GM18520 (cell line): ENCODE data around the gene PDLIM4.

Experiments
- ATAC-seq: cut with Tn5 transposase; IDR thresholded peaks from one replicate; pipeline ENCODE4 v1.9.1; 2021; ENCODE audit not compliant: unreplicated experiment

PDLIM4 gene

GRCh38 chr5:132253452-132254320, 3.8 kb upstream of the PDLIM4 start:
- no peak for ATAC-seq

GRCh38 chr5:132254321-132254977, 3.0 kb upstream of the PDLIM4 start:
- no peak for ATAC-seq

GRCh38 chr5:132256086-132256782, 1.3 kb upstream of the PDLIM4 start:
- ATAC-seq = no peak

- no peak for ATAC-seq
Measured at GRCh38 chr5:132256783-132257130, 739 bp upstream of the PDLIM4 start.

- ATAC-seq = no peak
Measured at GRCh38 chr5:132258102-132259068, 889 bp downstream of the PDLIM4 start.

- ATAC-seq = no peak
Measured at GRCh38 chr5:132259069-132259851, 1.8 kb downstream of the PDLIM4 start.

- ATAC-seq = no peak
Measured at GRCh38 chr5:132260051-132260450, 2.6 kb downstream of the PDLIM4 start.

GRCh38 chr5:132260714-132261551, 3.4 kb downstream of the PDLIM4 start:
- no peak for ATAC-seq

- ATAC-seq = no peak
Measured at GRCh38 chr5:132261881-132262845, 4.7 kb downstream of the PDLIM4 start.

GRCh38 chr5:132262882-132263547, 5.5 kb downstream of the PDLIM4 start:
- ATAC-seq = no peak

- no peak for ATAC-seq
Measured at GRCh38 chr5:132263548-132264261, 6.2 kb downstream of the PDLIM4 start.

- no peak for ATAC-seq
Measured at GRCh38 chr5:132264546-132265335, 7.2 kb downstream of the PDLIM4 start.

- no peak for ATAC-seq
Measured at GRCh38 chr5:132265336-132266030, 8.0 kb downstream of the PDLIM4 start.

GRCh38 chr5:132266031-132266835, 8.7 kb downstream of the PDLIM4 start:
- ATAC-seq = no peak

GRCh38 chr5:132266836-132267160, 9.3 kb downstream of the PDLIM4 start:
- no peak for ATAC-seq
